ENCODE results near the gene ZNF664.
A peak's percentile ranks its signal among the peaks of the same experiment; 100 is the strongest.

Gene ZNF664

DNA sequence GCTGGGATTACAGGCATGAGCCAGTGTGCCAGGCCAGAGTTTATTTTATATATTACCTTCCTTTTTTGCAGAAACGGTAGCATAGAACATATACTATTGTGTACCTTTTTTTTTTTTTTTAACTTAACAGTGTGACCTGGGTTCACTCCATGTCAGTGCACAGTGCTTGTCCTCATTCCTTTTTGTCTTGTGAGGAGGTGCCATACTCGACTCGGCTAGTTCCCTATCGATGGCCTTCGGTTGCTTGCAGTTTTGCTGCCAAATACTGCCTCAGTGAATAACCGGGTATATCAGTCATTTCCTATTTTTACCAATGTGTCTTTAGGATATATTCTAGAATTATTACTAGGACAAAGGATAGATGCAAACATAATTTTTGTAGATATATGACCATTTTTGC lies 36.8 kb downstream of the ZNF664 start:
- DNase-seq (ENCODE audit: low spot score): no peak

- no peak for DNase-seq (ENCODE audit: low spot score)
Observed at GRCh38 chr12:124010687-124011086, 37.7 kb downstream of the ZNF664 start.

DNA sequence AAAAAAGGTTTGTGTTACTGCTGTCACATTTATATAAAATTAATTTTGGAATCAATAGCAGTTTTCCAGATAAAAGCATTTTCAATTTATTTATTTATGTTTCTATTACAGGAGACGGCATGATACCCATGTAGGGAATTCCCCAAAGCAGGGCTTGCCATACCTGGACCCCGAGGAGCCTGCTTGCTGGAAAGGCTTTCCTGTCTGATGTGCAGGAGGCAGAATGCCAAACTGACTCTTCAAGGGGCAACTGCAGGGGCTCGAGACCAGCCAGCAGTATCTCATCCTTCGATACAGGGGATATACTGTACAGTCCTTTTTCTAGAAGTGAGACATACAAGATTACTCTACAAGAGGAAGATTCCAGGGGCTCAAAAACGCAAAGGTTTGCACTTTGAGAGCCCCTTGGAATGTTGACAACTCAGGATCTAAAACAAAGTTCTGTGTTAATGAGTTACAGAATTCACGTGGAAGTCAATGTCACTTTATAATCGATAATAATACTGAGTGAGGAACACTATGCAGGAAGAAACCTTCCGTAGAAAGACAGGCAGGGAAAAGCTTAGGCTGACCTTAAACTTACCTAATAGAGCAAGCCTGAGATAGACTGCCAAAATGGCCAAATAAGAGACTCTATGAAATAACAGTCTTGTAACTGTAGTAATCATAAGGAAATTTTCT lies 38.6 kb downstream of the ZNF664 start:
- DNase-seq (ENCODE audit: low spot score): no peak

GRCh38 chr12:124013073-124013472 lies 40.1 kb downstream of the ZNF664 start:
- no peak for DNase-seq (ENCODE audit: low spot score)

GRCh38 chr12:124015494-124016461 lies 42.8 kb downstream of the ZNF664 start:
- no peak for DNase-seq (ENCODE audit: low spot score)

- no peak for DNase-seq (ENCODE audit: low spot score)
Observed at GRCh38 chr12:124017064-124017463, 44.0 kb downstream of the ZNF664 start.

DNA sequence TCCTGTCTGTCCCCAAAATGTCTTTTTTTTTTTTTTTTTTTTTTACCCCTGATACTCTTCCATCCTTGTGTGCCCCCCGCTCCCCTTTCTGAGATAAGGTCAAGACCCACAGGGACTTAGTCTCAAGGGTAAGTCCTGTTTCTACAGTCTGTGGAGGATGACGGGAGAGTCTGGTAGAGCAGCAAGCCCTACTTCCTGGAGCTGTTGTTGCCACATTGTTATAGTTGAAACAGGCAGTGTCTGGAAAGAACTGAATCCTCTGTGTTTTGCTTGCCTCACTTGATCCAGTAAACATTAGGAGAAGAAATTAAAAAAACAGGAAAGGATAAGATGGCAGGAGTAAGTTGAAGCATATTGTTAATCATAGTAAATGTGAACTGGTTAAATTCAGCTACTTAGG lies 45.5 kb downstream of the ZNF664 start:
- peak; percentile 60 for DNase-seq (ENCODE audit: low spot score)

- DNase-seq (ENCODE audit: low spot score): no peak
Observed at GRCh38 chr12:124019115-124019514, 46.1 kb downstream of the ZNF664 start.

DNA sequence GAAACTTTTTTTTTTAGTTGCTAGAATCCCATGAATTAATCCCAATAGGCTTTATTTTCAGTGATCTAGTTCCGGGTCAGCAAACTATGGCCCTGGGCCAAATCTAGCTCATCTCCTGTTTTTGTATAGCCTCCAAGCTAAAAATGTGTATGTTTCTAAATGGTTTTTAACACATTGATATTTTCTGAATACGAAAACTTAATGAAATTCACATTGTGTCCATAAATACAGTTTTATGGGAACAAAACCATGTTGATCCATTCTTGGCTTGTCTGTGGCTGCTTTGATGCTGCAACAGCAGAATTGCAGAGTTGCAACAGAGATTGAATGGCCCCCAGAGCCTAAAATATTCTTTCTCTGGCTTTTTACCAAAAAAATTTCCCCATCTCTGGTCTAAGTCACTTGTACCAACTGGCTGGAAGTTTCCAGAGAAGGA lies 47.5 kb downstream of the ZNF664 start:
- no peak for DNase-seq (ENCODE audit: low spot score)

DNA sequence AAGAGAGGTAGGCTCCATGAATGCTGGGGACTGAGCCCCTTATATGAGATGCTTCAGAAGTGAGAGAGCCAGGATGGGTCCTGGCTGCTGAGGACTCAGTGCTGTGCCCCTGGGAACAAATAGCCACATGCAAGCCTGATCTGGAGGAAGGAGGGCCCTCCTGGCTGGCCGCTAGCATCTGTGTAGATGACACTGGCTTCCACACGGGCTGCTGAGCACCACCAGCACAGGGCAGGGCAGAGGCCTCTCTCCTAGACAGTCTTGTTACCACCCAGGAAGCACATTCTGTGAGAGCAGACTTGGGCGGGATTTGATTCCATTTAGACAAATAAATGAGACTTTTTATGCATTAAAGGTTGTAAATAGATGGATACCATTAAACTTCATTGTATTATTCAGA lies 48.0 kb downstream of the ZNF664 start:
- DNase-seq (ENCODE audit: low spot score): no peak

DNA sequence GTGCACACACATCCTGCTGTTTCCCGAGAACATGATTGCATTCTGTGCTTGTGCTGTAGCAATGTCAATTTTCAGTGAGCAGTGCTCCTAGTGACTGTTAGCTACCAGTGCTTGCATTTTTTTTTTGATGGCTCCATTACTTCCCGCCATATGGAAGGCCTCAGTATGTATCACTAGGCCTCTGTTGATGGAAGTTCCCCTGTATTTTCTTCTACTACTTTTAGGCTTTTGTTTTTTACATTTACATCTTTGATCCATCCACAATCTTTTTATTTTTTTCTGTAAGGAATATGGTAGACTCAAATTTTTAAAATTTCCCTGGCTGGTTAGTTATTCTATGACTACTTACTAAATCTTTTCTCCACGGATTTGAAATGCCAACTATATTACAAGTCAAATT lies 49.1 kb downstream of the ZNF664 start:
- no peak for DNase-seq (ENCODE audit: low spot score)

GRCh38 chr12:124024263-124024678 lies 51.3 kb downstream of the ZNF664 start:
- DNase-seq (ENCODE audit: low spot score): no peak

- no peak for DNase-seq (ENCODE audit: low spot score)
Observed at GRCh38 chr12:124024776-124025175, 51.8 kb downstream of the ZNF664 start.

DNA sequence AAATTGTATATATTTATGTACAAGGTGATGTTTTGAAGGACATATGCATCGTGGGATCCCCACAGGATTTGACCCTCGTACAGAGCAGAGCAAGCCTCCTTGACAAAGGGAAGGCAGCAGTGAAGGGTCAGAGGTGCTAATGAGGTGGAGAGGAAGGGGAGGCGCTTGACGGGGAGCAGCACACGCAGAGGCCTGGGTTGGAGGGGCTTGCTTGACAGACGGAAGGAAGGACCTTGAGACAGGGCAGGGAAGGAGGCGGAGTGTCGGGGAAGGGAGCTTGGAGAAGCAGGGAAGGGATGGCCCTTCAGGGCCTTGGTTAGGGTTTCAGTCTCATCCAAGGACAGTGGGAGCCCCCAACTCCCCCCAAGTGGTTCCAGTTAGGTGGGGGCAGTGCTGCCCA lies 52.6 kb downstream of the ZNF664 start:
- no peak for DNase-seq (ENCODE audit: low spot score)

DNA sequence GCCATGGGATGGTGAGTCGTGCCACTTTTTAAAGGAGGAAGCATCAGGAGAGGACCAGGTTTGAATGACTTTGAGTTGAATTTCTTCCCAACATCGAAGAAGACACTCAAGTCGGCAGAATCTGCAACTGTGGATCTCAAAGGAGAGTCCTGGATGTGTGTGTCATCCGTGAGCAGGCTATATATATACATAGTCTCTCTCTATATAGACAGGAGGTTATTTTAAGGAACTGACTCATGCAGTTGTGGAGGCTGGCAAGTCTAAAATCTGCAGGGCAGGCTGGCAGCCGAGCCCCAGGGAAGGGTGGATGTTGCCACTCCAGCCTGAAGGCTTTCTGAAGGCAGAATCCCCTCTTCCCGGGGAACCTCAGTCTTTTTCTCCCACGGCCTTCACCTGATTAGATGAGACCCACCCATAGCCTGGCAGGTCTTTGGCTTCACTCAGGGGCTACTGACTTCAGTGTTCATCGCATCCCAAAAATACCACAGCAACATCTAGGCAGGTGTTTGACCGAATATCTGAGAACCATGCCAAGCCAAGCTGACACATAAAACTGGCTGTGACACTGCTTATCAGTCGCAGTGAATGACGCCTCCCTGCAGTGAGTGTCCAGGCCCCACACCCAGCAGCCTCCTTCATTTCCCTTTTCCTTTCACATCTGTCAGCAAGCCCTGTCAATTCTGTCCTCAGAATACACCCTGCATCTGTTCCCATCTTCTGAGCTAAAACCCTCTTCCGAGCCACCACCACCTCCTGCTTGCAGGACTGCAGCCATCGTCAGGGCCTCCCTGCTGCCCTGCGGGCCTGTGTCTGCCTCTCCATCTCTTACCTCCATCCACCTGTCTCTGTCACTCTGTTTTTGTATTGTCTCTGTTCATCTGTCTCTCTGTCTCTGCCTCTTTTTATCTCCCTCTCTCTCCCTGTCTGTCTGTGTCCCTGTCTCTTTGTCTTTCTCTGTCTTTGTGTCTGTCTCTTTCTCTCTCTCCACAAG lies 54.0 kb downstream of the ZNF664 start:
- no peak for DNase-seq (ENCODE audit: low spot score)

- DNase-seq (ENCODE audit: low spot score): no peak
Observed at GRCh38 chr12:124027753-124028554, 54.9 kb downstream of the ZNF664 start.

DNA sequence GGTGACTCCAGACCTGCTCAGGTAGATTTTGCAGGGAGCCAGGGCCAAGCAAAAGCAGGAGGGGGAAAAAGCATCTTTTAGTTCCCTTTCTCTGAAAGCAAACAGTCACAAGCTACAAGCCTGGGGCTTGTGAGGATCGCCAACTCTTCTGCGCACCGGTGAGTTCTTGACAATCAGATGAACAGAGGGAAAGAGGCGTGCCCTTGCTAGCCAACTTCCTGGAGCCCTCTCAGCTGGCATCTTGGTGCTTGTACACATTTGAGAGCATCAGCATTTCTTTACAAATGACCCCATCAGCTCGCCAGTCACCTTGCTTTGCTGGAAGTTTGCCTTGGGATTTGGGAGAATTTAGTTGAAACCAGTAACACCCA lies 55.5 kb downstream of the ZNF664 start:
- DNase-seq (ENCODE audit: low spot score): no peak

GRCh38 chr12:124030008-124030407 lies 57.0 kb downstream of the ZNF664 start:
- no peak for DNase-seq (ENCODE audit: low spot score)

GRCh38 chr12:124030510-124030909 lies 57.5 kb downstream of the ZNF664 start:
- no peak for DNase-seq (ENCODE audit: low spot score)

- DNase-seq (ENCODE audit: low spot score): no peak
Observed at GRCh38 chr12:124031058-124031457, 58.0 kb downstream of the ZNF664 start.

DNA sequence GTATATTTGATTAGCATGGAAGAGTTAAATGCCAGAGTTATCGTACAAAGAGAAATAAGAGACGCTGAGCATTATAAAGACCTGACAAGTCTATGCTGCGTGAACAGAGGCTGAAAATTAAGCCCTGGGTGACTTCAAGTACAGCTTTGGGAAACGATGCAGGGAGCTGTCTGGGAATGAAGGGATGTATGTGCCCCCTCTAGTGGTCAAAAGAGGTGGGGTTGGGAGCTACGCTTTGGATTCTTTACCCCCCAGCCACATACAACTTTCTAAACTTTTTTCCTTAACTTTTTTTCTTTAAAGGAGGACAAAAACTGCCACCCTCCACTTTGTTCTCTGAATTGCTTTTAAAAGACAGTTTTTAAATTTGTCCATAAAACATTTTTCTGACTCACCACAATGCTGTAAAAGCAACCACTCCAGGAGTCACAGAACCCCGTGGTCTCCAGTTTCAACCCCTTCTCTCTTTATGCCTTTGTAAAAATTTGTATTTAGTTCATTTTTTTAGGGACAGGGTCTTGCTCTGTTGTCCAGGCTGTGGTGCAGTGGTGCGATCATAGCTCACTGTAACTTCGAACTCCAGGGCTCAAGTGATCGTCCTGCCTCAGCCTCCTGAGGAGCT lies 59.4 kb downstream of the ZNF664 start:
- DNase-seq (ENCODE audit: low spot score): peak; percentile 80
